Suprapubic skin (tissue), 4 donors: ENCODE results near the gene KBTBD7.

Experiments
- CTCF ChIP-seq, 2 donors: fragments of 200-600 bp in 1 of 2; fragments of 450-650 bp in 1 of 2; sonication (generic) in 1 of 2; IDR thresholded peaks; one replicate each; pipeline ENCODE4 v1.5.1; 2016 to 2019; ENCODE audit warnings: antibody characterized with exemption in 2 of 2, mild to moderate bottlenecking in 1 of 2, moderate library complexity in 1 of 2
- EP300 ChIP-seq: sonication (generic); formaldehyde crosslinking; IDR thresholded peaks from one replicate; pipeline ENCODE4 v1.6.1; 2017; ENCODE audit warnings: antibody characterized with exemption
- POLR2A ChIP-seq, 2 donors: fragments of 450-650 bp; IDR thresholded peaks; one replicate each; pipeline ENCODE4 v1.6.1; 2017; ENCODE audit warnings: antibody characterized with exemption in 2 of 2, mild to moderate bottlenecking in 2 of 2, moderate library complexity in 2 of 2
- POLR2AphosphoS5 ChIP-seq, 3 donors: sonication (generic); formaldehyde crosslinking; IDR thresholded peaks; one replicate each; pipeline ENCODE4 v1.6.1; 2017; ENCODE audit warnings: antibody characterized with exemption in 3 of 3

- TF ChIP-seq POLR2A (IDR thresholded peaks at IDR 0.05): no peak
- no peak for TF ChIP-seq CTCF (IDR thresholded peaks at IDR 0.05)
- no peak for TF ChIP-seq POLR2AphosphoS5 (IDR thresholded peaks at IDR 0.05)
- no peak for TF ChIP-seq EP300
These were observed 49.8 kb downstream of the KBTBD7 start for GRCh38 chr13:41144576-41144975.
